ENCODE data around the gene NELFE. TPM values are rescaled to one million over a fixed set of nuclear protein-coding genes. Genes with fewer than 3 reads are reported as not detected.
"Not testable (repeated sequence)": the region's sequence is repeated elsewhere in the genome, so short reads cannot be mapped to it uniquely, and the experiment has no call there.

The NELFE gene
- polyA plus RNA-seq (45.1 to 57.9 TPM (median 51.9 TPM) in 3 replicates), polyA minus RNA-seq (20.0 to 27.2 TPM (median 20.7 TPM) in 3 replicates)
- polyA plus RNA-seq (2011; ENCODE audit: low read depth), result 137 TPM
- polyA plus RNA-seq (2011; cell fraction: cytosol; rRNA removed), result 41.1 and 56.6 TPM in 2 replicates
- 32.7 and 37.9 TPM in 2 replicates for polyA plus RNA-seq (2011; cell fraction: nucleus; rRNA removed)
- polyA plus RNA-seq (2012; ENCODE audit: low replicate concordance), result 53.6 and 69.3 TPM in 2 replicates
- polyA minus RNA-seq (2011; cell fraction: cytosol; rRNA and poly(A)+ RNA removed), result 37.6 TPM
- 8.5 and 10.9 TPM in 2 replicates for polyA minus RNA-seq (2011; cell fraction: nucleus; rRNA and poly(A)+ RNA removed)

- FAIRE-seq (peak; percentile 43), DNase-seq (ENCODE audit: low read depth, low spot score) (peak; percentile 77)
- Histone ChIP-seq H3K9ac (ENCODE audit: control insufficient read depth, extremely low read depth, insufficient read depth, low read length) (peak within 1 kb of the TSS; percentile 92), H3K79me2 (ENCODE audit: control insufficient read depth, insufficient read depth, low read length) (peaks cover 27% of the 10 kb centered on the region), H3K27me3 (ENCODE audit: control insufficient read depth, extremely low read depth, insufficient read depth, low read length) (no peaks in the 10 kb centered on the region), H4K20me1 (ENCODE audit: control insufficient read depth, extremely low read depth, insufficient read depth, low read length) (no peaks in the 10 kb centered on the region), H3K36me3 (ENCODE audit: control insufficient read depth in 2 of 2, extremely low read depth in 1 of 2, insufficient read depth in 2 of 2, low read length in 2 of 2) (peaks cover 33 to 49% of the 10 kb centered on the region in 2 experiments), H3K4me1 (ENCODE audit: control insufficient read depth, extremely low read depth, insufficient read depth, low read length) (peaks cover 15% of the 10 kb centered on the region), H3K4me3 (ENCODE audit: control insufficient read depth in 2 of 3, extremely low read depth in 1 of 3, insufficient read depth in 2 of 3, low read depth in 1 of 3, low read length in 3 of 3) (peak within 1 kb of the TSS; percentile 90 to 99 (median 95)), H2AFZ (ENCODE audit: control insufficient read depth, low read length) (peak within 1 kb of the TSS; percentile 96), H3K9me3 (ENCODE audit: control insufficient read depth, low read depth, low read length) (no peaks in the 10 kb centered on the region), H3K27ac (ENCODE audit: control insufficient read depth, insufficient read depth, low read length) (peak within 1 kb of the TSS; percentile 80), H3K4me2 (ENCODE audit: control insufficient read depth, extremely low read depth, insufficient read depth, low read depth, low read length) (peak within 1 kb of the TSS; percentile 100), H3K9me1 (ENCODE audit: control insufficient read depth, extremely low read depth, insufficient read depth, low read length) (no peaks in the 10 kb centered on the region)
- dilution Hi-C loops (cut with MboI; ENCODE audit: extremely low pct_ligation_motif_present, low sequenced_read_pairs), result no loop called here
- no peak for TF ChIP-seq CTCF (optimal IDR thresholded peaks at IDR 0.05 in 1 of 3, IDR thresholded peaks at IDR 0.05 in 1 of 3, conservative IDR thresholded peaks at IDR 0.05 in 1 of 3; ENCODE audit: extremely low read depth in 1 of 3, insufficient read depth in 2 of 3, low read length in 3 of 3)
- no peak for TF ChIP-seq EZH2 (IDR thresholded peaks at IDR 0.05; ENCODE audit: low read length)
These were observed at the start of gene NELFE, which contains the start of gene SKIC2 for GRCh38 chr6:31958741-31959739. Gene NELFE (minus strand): TSS chr6:31958971. CDS start chr6:31958446, 525 bp downstream. Gene SKIC2 (plus strand): TSS chr6:31959175. CDS start chr6:31959193, 18 bp downstream.

- H4K20me1 ChIP-seq (ENCODE audit: control insufficient read depth, extremely low read depth, insufficient read depth, low read length); H3K4me2 ChIP-seq (ENCODE audit: control insufficient read depth, extremely low read depth, insufficient read depth, low read depth, low read length); H3K79me2 ChIP-seq (ENCODE audit: control insufficient read depth, insufficient read depth, low read length); DNase-seq (ENCODE audit: low read depth, low spot score); H3K4me3 ChIP-seq (ENCODE audit: control insufficient read depth in 2 of 3, extremely low read depth in 1 of 3, insufficient read depth in 2 of 3, low read depth in 1 of 3, low read length in 3 of 3); H3K27ac ChIP-seq (ENCODE audit: control insufficient read depth, insufficient read depth, low read length); H2AFZ ChIP-seq (ENCODE audit: control insufficient read depth, low read length); H3K9me1 ChIP-seq (ENCODE audit: control insufficient read depth, extremely low read depth, insufficient read depth, low read length); H3K4me1 ChIP-seq (ENCODE audit: control insufficient read depth, extremely low read depth, insufficient read depth, low read length); FAIRE-seq; H3K27me3 ChIP-seq (ENCODE audit: control insufficient read depth, extremely low read depth, insufficient read depth, low read length); dilution Hi-C loops (cut with MboI; ENCODE audit: extremely low pct_ligation_motif_present, low sequenced_read_pairs); H3K36me3 ChIP-seq (ENCODE audit: control insufficient read depth in 2 of 2, extremely low read depth in 1 of 2, insufficient read depth in 2 of 2, low read length in 2 of 2); H3K9ac ChIP-seq (ENCODE audit: control insufficient read depth, extremely low read depth, insufficient read depth, low read length); H3K9me3 ChIP-seq (ENCODE audit: control insufficient read depth, low read depth, low read length): not testable (repeated sequence)
These were observed 49.3 kb upstream of the NELFE start for GRCh38 chr6:32008037-32008436.

- H3K9ac ChIP-seq (ENCODE audit: control insufficient read depth, extremely low read depth, insufficient read depth, low read length); H2AFZ ChIP-seq (ENCODE audit: control insufficient read depth, low read length); dilution Hi-C loops (cut with MboI; ENCODE audit: extremely low pct_ligation_motif_present, low sequenced_read_pairs); H4K20me1 ChIP-seq (ENCODE audit: control insufficient read depth, extremely low read depth, insufficient read depth, low read length); DNase-seq (ENCODE audit: low read depth, low spot score); H3K4me3 ChIP-seq (ENCODE audit: control insufficient read depth in 2 of 3, extremely low read depth in 1 of 3, insufficient read depth in 2 of 3, low read depth in 1 of 3, low read length in 3 of 3); H3K9me3 ChIP-seq (ENCODE audit: control insufficient read depth, low read depth, low read length); FAIRE-seq; H3K9me1 ChIP-seq (ENCODE audit: control insufficient read depth, extremely low read depth, insufficient read depth, low read length); H3K36me3 ChIP-seq (ENCODE audit: control insufficient read depth in 2 of 2, extremely low read depth in 1 of 2, insufficient read depth in 2 of 2, low read length in 2 of 2); H3K79me2 ChIP-seq (ENCODE audit: control insufficient read depth, insufficient read depth, low read length); H3K4me2 ChIP-seq (ENCODE audit: control insufficient read depth, extremely low read depth, insufficient read depth, low read depth, low read length); H3K27ac ChIP-seq (ENCODE audit: control insufficient read depth, insufficient read depth, low read length); H3K27me3 ChIP-seq (ENCODE audit: control insufficient read depth, extremely low read depth, insufficient read depth, low read length); H3K4me1 ChIP-seq (ENCODE audit: control insufficient read depth, extremely low read depth, insufficient read depth, low read length): not testable (repeated sequence)
These were observed 48.3 kb upstream of the NELFE start for GRCh38 chr6:32007086-32007485.

GRCh38 chr6:32005991-32006529 is 47.3 kb upstream of the NELFE start:
- H3K36me3 ChIP-seq (ENCODE audit: control insufficient read depth in 2 of 2, extremely low read depth in 1 of 2, insufficient read depth in 2 of 2, low read length in 2 of 2); FAIRE-seq; H3K9me3 ChIP-seq (ENCODE audit: control insufficient read depth, low read depth, low read length); H3K4me1 ChIP-seq (ENCODE audit: control insufficient read depth, extremely low read depth, insufficient read depth, low read length); H4K20me1 ChIP-seq (ENCODE audit: control insufficient read depth, extremely low read depth, insufficient read depth, low read length); H3K9me1 ChIP-seq (ENCODE audit: control insufficient read depth, extremely low read depth, insufficient read depth, low read length); H3K27me3 ChIP-seq (ENCODE audit: control insufficient read depth, extremely low read depth, insufficient read depth, low read length); H3K4me2 ChIP-seq (ENCODE audit: control insufficient read depth, extremely low read depth, insufficient read depth, low read depth, low read length); H3K27ac ChIP-seq (ENCODE audit: control insufficient read depth, insufficient read depth, low read length); DNase-seq (ENCODE audit: low read depth, low spot score); H3K4me3 ChIP-seq (ENCODE audit: control insufficient read depth in 2 of 3, extremely low read depth in 1 of 3, insufficient read depth in 2 of 3, low read depth in 1 of 3, low read length in 3 of 3); H2AFZ ChIP-seq (ENCODE audit: control insufficient read depth, low read length); H3K9ac ChIP-seq (ENCODE audit: control insufficient read depth, extremely low read depth, insufficient read depth, low read length); H3K79me2 ChIP-seq (ENCODE audit: control insufficient read depth, insufficient read depth, low read length); dilution Hi-C loops (cut with MboI; ENCODE audit: extremely low pct_ligation_motif_present, low sequenced_read_pairs): not testable (repeated sequence)

All from keratinocyte (primary cell).